A549 (cell line): ENCODE measurements around the gene PCGF5. TPM values are rescaled to one million over a fixed set of nuclear protein-coding genes. Genes with fewer than 3 reads are reported as not detected.
A peak's percentile ranks its signal among the peaks of the same experiment; 100 is the strongest.

Experiments
- ATAC-seq, 2 experiments: fragments of 200-7000 bp in 1 of 2; fragments of >200 bp in 1 of 2; cut with Nextera tagmentation in 1 of 2; cut with Tn5 transposase in 1 of 2; 3 replicates each; pipeline versions ENCODE4 v1.8.0 to v1.9.1; 2018 to 2020; ENCODE audit warnings: mild to moderate bottlenecking in 1 of 2, moderate library complexity in 1 of 2
- CTCF ChIA-PET: fragments of 300-600 bp; sonication (Branson Sonifier 250); formaldehyde crosslinking; extraction: SDS; loops from one replicate; lab custom pipeline; 2021; ENCODE audit warnings: antibody characterized with exemption, inconsistent platforms; lab: Yijun Ruan, JAX
- POLR2A ChIA-PET: fragments of 350-600 bp; formaldehyde crosslinking; extraction: SDS; loops from one replicate; lab custom pipeline; 2021; ENCODE audit warnings: antibody characterized with exemption, inconsistent platforms; lab: Yijun Ruan, JAX
- DNase-seq, 2 experiments: peaks; one replicate each; pipeline versions ENCODE4 v3.0.0 to v3.0.0-alpha.2; 2011 to 2016; ENCODE audit warnings: low read depth in 1 of 2, low spot score in 1 of 2
- FAIRE-seq: peaks from 2 replicates; lab custom pipeline; 2011; peaks lifted over from hg19 to GRCh38; lab: Jason Lieb, UNC
- H3K27ac ChIP-seq, 2 experiments: fragments of >200 bp; sonication (Bioruptor Twin); formaldehyde crosslinking; 3 replicates each; pipeline ENCODE4 v1.5.1; 2016 to 2017
- H3K4me1 ChIP-seq: fragments of >200 bp; sonication (Bioruptor Twin); formaldehyde crosslinking; 3 replicates; pipeline ENCODE4 v1.6.1; 2016
- H3K4me2 ChIP-seq: fragments of >200 bp; sonication (Bioruptor Twin); formaldehyde crosslinking; 3 replicates; pipeline ENCODE4 v1.6.1; 2016
- H3K4me3 ChIP-seq: fragments of >200 bp; sonication (Bioruptor Twin); formaldehyde crosslinking; 3 replicates; pipeline ENCODE4 v1.5.1; 2016
- H3K9me3 ChIP-seq: fragments of >200 bp; sonication (Bioruptor Twin); formaldehyde crosslinking; 3 replicates; pipeline ENCODE4 v1.6.1; 2016
- ATOH8 ChIP-seq: fragments of 250-450 bp; sonication (Bioruptor Pico); IDR thresholded peaks from 2 replicates; pipeline ENCODE4 v1.5.0; 2020; ENCODE audit warnings: low read depth, mild to moderate bottlenecking, moderate library complexity
- CBX8 ChIP-seq: fragments of 200-600 bp; sonication (generic); IDR thresholded peaks from 2 replicates; pipeline ENCODE4 v1.6.1; 2016
- CEBPB ChIP-seq, 2 experiments: fragments of >200 bp in 1 of 2; sonication (Bioruptor Twin) in 1 of 2; formaldehyde crosslinking in 1 of 2; IDR thresholded peaks; 2 replicates each; pipeline ENCODE4 v1.6.1; 2012 to 2016
- ELK1 ChIP-seq: fragments of 150-350 bp; IDR thresholded peaks from 2 replicates; pipeline ENCODE4 v1.6.1; 2014; ENCODE audit warnings: low read depth, mild to moderate bottlenecking, low read length
- FOSL2 ChIP-seq, 2 experiments: fragments of 450-650 bp in 1 of 2; fragments of >200 bp in 1 of 2; sonication (Bioruptor Twin) in 1 of 2; formaldehyde crosslinking; IDR thresholded peaks; 2 replicates each; pipeline versions ENCODE4 v1.5.0 to v1.6.1; 2016 to 2020; ENCODE audit warnings: mild to moderate bottlenecking in 1 of 2, moderate library complexity in 1 of 2
- GATA3 ChIP-seq: IDR thresholded peaks from 2 replicates; pipeline ENCODE4 v1.6.1; 2012; ENCODE audit warnings: borderline replicate concordance
- HDAC2 ChIP-seq: fragments of 200-600 bp; sonication (generic); IDR thresholded peaks from 2 replicates; pipeline ENCODE4 v1.6.1; 2016
- HOXB5 ChIP-seq: fragments of 250-450 bp; sonication (Bioruptor Pico); IDR thresholded peaks from 2 replicates; pipeline ENCODE4 v1.5.0; 2020; ENCODE audit warnings: mild to moderate bottlenecking, moderate library complexity
- JUNB ChIP-seq: fragments of >200 bp; sonication (Bioruptor Twin); formaldehyde crosslinking; IDR thresholded peaks from 2 replicates; pipeline ENCODE4 v1.6.1; 2016
- KDM1A ChIP-seq: fragments of 200-600 bp; sonication (generic); IDR thresholded peaks from 2 replicates; pipeline ENCODE4 v1.6.1; 2016; ENCODE audit warnings: low read depth, mild to moderate bottlenecking
- MAZ ChIP-seq: fragments of 150-350 bp; IDR thresholded peaks from 2 replicates; pipeline ENCODE4 v1.6.1; 2014; ENCODE audit warnings: antibody characterized with exemption, low read depth, low read length, borderline replicate concordance
- MYC ChIP-seq: IDR thresholded peaks from 2 replicates; pipeline ENCODE4 v1.6.1; 2012; ENCODE audit warnings: mild to moderate bottlenecking, inconsistent platforms, low read length, improper control_type of control experiment, borderline replicate concordance
- NFE2L2 ChIP-seq: fragments of 150-350 bp; conservative IDR thresholded peaks from 2 replicates; pipeline ENCODE4 v1.6.1; 2014; ENCODE audit warnings: low read length
- NR3C1 ChIP-seq: fragments of >200 bp; sonication (Bioruptor Twin); formaldehyde crosslinking; IDR thresholded peaks from 3 replicates; pipeline ENCODE4 v1.6.1; 2017
- PHF8 ChIP-seq: fragments of 200-600 bp; sonication (generic); IDR thresholded peaks from 2 replicates; pipeline ENCODE4 v1.6.1; 2016; ENCODE audit warnings: low read depth, mild to moderate bottlenecking, antibody characterized with exemption, moderate library complexity, borderline replicate concordance
- RAD21 ChIP-seq, 2 experiments: fragments of >200 bp in 1 of 2; sonication (Bioruptor Twin) in 1 of 2; formaldehyde crosslinking in 1 of 2; IDR thresholded peaks in 1 of 2; conservative IDR thresholded peaks in 1 of 2; 2 replicates in 1 of 2; 3 replicates in 1 of 2; pipeline ENCODE4 v1.6.1; 2012 to 2018; ENCODE audit warnings: inconsistent platforms in 1 of 2
- RARB ChIP-seq: fragments of 250-450 bp; sonication (Bioruptor Pico); IDR thresholded peaks from 2 replicates; pipeline ENCODE4 v1.8.0; 2021; ENCODE audit warnings: mild to moderate bottlenecking, moderate library complexity
- TP53 ChIP-seq: fragments of 250-450 bp; sonication (Bioruptor Pico); IDR thresholded peaks from 2 replicates; pipeline ENCODE4 v1.5.0; 2021; ENCODE audit warnings: mild to moderate bottlenecking, moderate library complexity
- USF2 ChIP-seq: fragments of 450-650 bp; IDR thresholded peaks from 2 replicates; pipeline ENCODE4 v1.6.1; 2014; ENCODE audit warnings: antibody characterized with exemption
- ZFP36 ChIP-seq: fragments of 450-650 bp; IDR thresholded peaks from 2 replicates; pipeline ENCODE4 v1.6.1; 2014; ENCODE audit warnings: borderline replicate concordance; ENCODE audit not compliant: partially characterized antibody
- ZNF302 ChIP-seq: fragments of 250-450 bp; sonication (Bioruptor Pico); IDR thresholded peaks from 2 replicates; pipeline ENCODE4 v1.9.0; 2021; ENCODE audit warnings: inconsistent platforms, mild to moderate bottlenecking, moderate library complexity
- ZSCAN20 ChIP-seq: fragments of 250-450 bp; sonication (Bioruptor Pico); IDR thresholded peaks from 2 replicates; pipeline ENCODE4 v1.8.0; 2022; ENCODE audit warnings: mild to moderate bottlenecking, moderate library complexity
- WGBS: methylation state at CpG from one replicate; pipeline ENCODE4 v1.1.6; 2017; ENCODE audit errors: missing lambda C conversion rate; 5-methylcytosine and 5-hydroxymethylcytosine counted together
- polyA plus RNA-seq, 4 experiments: library from polyadenylated mRNA; depleted of rRNA in 3 of 4; stranded (reverse); fragments of >200 nt; fragmentation: RNase III in 1 of 4; extraction: RNeasy Plus Mini Kit Qiagen cat#74134 plus additional on column Dnase treatment in 1 of 4; gene quantifications; 2 replicates in 3 of 4; 3 replicates in 1 of 4; pipeline ENCODE4 v1.2.3, GENCODE V29; 2011 to 2017

PCGF5 gene
- polyA plus RNA-seq, 2 of the 4 experiments (the other 2 are of a cell fraction), result 28.5 to 39.9 TPM

GRCh38 chr10:91198781-91199180 is 21.7 kb upstream of the PCGF5 start:
- Histone ChIP-seq H3K9me3 (no peaks in the 10 kb centered on the region), H3K4me3 (no peak overlapping the region), H3K27ac (peak overlapping the region in 1 of 2 experiments; percentile 41; a peak in 1 of 6 replicates), H3K4me2 (peak overlapping the region; percentile 22; the same call in 2 of the 3 replicates), H3K4me1 (peaks cover 22% of the 10 kb centered on the region; the same call in 2 of the 3 replicates)
- ATAC-seq (no peak), FAIRE-seq (no peak), DNase-seq (no peak)
- ChIA-PET CTCF (no interaction called here), POLR2A (no interaction called here)
- 92% methylated on average over 1 of the region's 1 CpG for WGBS
- no peak for TF ChIP-seq ZNF302
- 0 out of 4 replicates have a peak, but pooled peaks of 1 of the 2 experiments have one; percentile 16 for TF ChIP-seq CEBPB (IDR thresholded peaks at IDR 0.05)
- TF ChIP-seq, all 56 proteins: peak for 1

- ATAC-seq, result no peak
- H3K4me2 ChIP-seq, result 0 out of 3 replicates have a peak overlapping the region, but pooled peaks have one; percentile 4
- no peak overlapping the region for H3K27ac ChIP-seq
- H3K9me3 ChIP-seq, result no peaks in the 10 kb centered on the region
- no peak for FAIRE-seq
- WGBS, result 64% methylated on average over 5 of the region's 5 CpGs
- TF ChIP-seq ZSCAN20 (CRISPR knock-in tag), result no peak
- TF ChIP-seq NFE2L2, result no peak
- TF ChIP-seq KDM1A, result no peak
- no peak for TF ChIP-seq JUNB
- no peak for TF ChIP-seq GATA3
- TF ChIP-seq PHF8, result no peak
- TF ChIP-seq TP53 (CRISPR knock-in tag), result no peak
- TF ChIP-seq ATOH8 (CRISPR knock-in tag), result no peak
- TF ChIP-seq HDAC2, result no peak
- TF ChIP-seq CBX8, result no peak
- TF ChIP-seq MAZ, result no peak
- TF ChIP-seq ZFP36, result no peak
- TF ChIP-seq HOXB5, result no peak
- TF ChIP-seq USF2, result no peak
- no peak for TF ChIP-seq RAD21 (conservative IDR thresholded peaks at IDR 0.05 in 1 of 2, IDR thresholded peaks at IDR 0.05 in 1 of 2)
- TF ChIP-seq NR3C1, result no peak
- TF ChIP-seq FOSL2 (IDR thresholded peaks at IDR 0.05), result no peak
- no peak for TF ChIP-seq FOSL2 (CRISPR knock-in tag; IDR thresholded peaks at IDR 0.05)
- TF ChIP-seq MYC, result no peak
- TF ChIP-seq RARB (CRISPR knock-in tag), result no peak
- no peak for TF ChIP-seq ELK1
- ChIA-PET CTCF (interaction anchor here (0.6 to 1.5 kb wide), 3 partner anchors 8 to 289 kb away, joined by 3 to 5 read pairs (median 3); no protein-coding TSS in a partner anchor), POLR2A (no interaction called here)
- peaks cover 22% of the 10 kb centered on the region; the same call in 2 of the 3 replicates for H3K4me1 ChIP-seq
- no peak overlapping the region for H3K4me3 ChIP-seq
- DNase-seq, result no peak
Observed at GRCh38 chr10:91200314-91201212, 19.9 kb upstream of the PCGF5 start.
